HepG2 (cell line): ENCODE measurements around the gene TMEM97. TPM values are rescaled to one million over a fixed set of nuclear protein-coding genes. Genes with fewer than 3 reads are reported as not detected.

Source experiments
- CREB1 ChIP-seq, 2 experiments: fragments of 450-650 bp in 1 of 2; IDR thresholded peaks; 2 replicates each; pipeline ENCODE4 v1.6.1; 2016 to 2017; ENCODE audit warnings: control low read depth in 1 of 2, mild to moderate bottlenecking in 1 of 2, missing compliant biosample characterization in 1 of 2, missing genetic modification characterization in 1 of 2
- CREM ChIP-seq, 2 experiments: sonication (generic) in 1 of 2; formaldehyde crosslinking in 1 of 2; IDR thresholded peaks; 2 replicates each; pipeline versions ENCODE4 v1.4.0 to v1.6.1; 2016 to 2020; ENCODE audit warnings: antibody characterized with exemption in 1 of 2, mild to moderate bottlenecking in 1 of 2, missing genetic modification reagents in 1 of 2
- MED1 ChIP-seq: sonication (generic); formaldehyde crosslinking; IDR thresholded peaks from 2 replicates; pipeline ENCODE4 v1.4.0; 2020; ENCODE audit warnings: missing genetic modification reagents
- MTA3 ChIP-seq: sonication (generic); formaldehyde crosslinking; IDR thresholded peaks from 2 replicates; pipeline ENCODE4 v1.4.0; 2020; ENCODE audit warnings: missing genetic modification reagents
- PHF21A ChIP-seq: sonication (generic); formaldehyde crosslinking; IDR thresholded peaks from 2 replicates; pipeline ENCODE4 v1.5.0; 2020; ENCODE audit warnings: mild to moderate bottlenecking, missing genetic modification reagents
- RNF2 ChIP-seq: fragments of 450-650 bp; conservative IDR thresholded peaks from 2 replicates; pipeline ENCODE4 v1.6.1; 2016; ENCODE audit warnings: low read depth
- SATB2 ChIP-seq: sonication (generic); formaldehyde crosslinking; IDR thresholded peaks from 2 replicates; pipeline ENCODE4 v1.5.0; 2020; ENCODE audit warnings: missing genetic modification reagents
- SIN3B ChIP-seq: fragments of 150-350 bp; IDR thresholded peaks from 2 replicates; pipeline ENCODE4 v1.6.1; 2014; ENCODE audit warnings: low read length
- SKI ChIP-seq: fragments of 450-650 bp; IDR thresholded peaks from one replicate; pipeline ENCODE4 v1.6.1; 2018; ENCODE audit warnings: mild to moderate bottlenecking; ENCODE audit not compliant: partially characterized antibody
- SOX13 ChIP-seq, 3 experiments: fragments of 450-650 bp in 1 of 3; sonication (generic) in 1 of 3; formaldehyde crosslinking in 1 of 3; IDR thresholded peaks in 2 of 3; conservative IDR thresholded peaks in 1 of 3; 2 replicates each; pipeline versions ENCODE4 v1.5.0 to v1.6.1; 2016 to 2020; ENCODE audit warnings: antibody characterized with exemption in 1 of 3, mild to moderate bottlenecking in 1 of 3, missing compliant biosample characterization in 1 of 3, missing genetic modification reagents in 1 of 3, moderate library complexity in 1 of 3
- SRSF9 ChIP-seq: fragments of 200-400 bp; formaldehyde crosslinking; IDR thresholded peaks from 2 replicates; pipeline ENCODE4 v1.6.1; 2018; ENCODE audit warnings: borderline replicate concordance, mild to moderate bottlenecking, low read depth, low read length; ENCODE audit not compliant: insufficient read depth, poor library complexity, severe bottlenecking
- THAP11 ChIP-seq: IDR thresholded peaks from 2 replicates; pipeline ENCODE4 v1.6.1; 2016; ENCODE audit warnings: missing biosample characterization, missing genetic modification reagents
- TOPORS ChIP-seq: sonication (generic); formaldehyde crosslinking; IDR thresholded peaks from 2 replicates; pipeline ENCODE4 v1.8.0; 2023; ENCODE audit warnings: mild to moderate bottlenecking, missing genetic modification reagents
- ZFP36L2 ChIP-seq: sonication (generic); formaldehyde crosslinking; IDR thresholded peaks from 2 replicates; pipeline ENCODE4 v1.4.0; 2020; ENCODE audit warnings: missing genetic modification reagents
- ZNF251 ChIP-seq: sonication (generic); formaldehyde crosslinking; IDR thresholded peaks from 2 replicates; pipeline ENCODE4 v1.9.0; 2021; ENCODE audit warnings: mild to moderate bottlenecking, missing genetic modification reagents
- ZNF264 ChIP-seq: sonication (generic); formaldehyde crosslinking; IDR thresholded peaks from 2 replicates; pipeline ENCODE4 v1.4.0; 2020; ENCODE audit warnings: missing genetic modification reagents
- ZNF616 ChIP-seq: sonication (generic); formaldehyde crosslinking; IDR thresholded peaks from 2 replicates; pipeline ENCODE4 v1.5.0; 2020; ENCODE audit warnings: low read depth, mild to moderate bottlenecking, missing genetic modification reagents
- ZSCAN30 ChIP-seq: sonication (generic); formaldehyde crosslinking; IDR thresholded peaks from 2 replicates; pipeline ENCODE4 v1.5.0; 2020; ENCODE audit warnings: mild to moderate bottlenecking, missing genetic modification reagents
- polyA plus RNA-seq, 8 experiments: library from polyadenylated mRNA; depleted of rRNA in 3 of 8; stranded (reverse) in 7 of 8; unstranded in 1 of 8; fragments of >200 nt; fragmentation: Illumina TruSeq in 4 of 8; extraction: Trizol in 4 of 8; gene quantifications; 2 replicates each; pipeline versions ENCODE4 v1.2.1 to v1.2.3, GENCODE V29; 2011 to 2016; ENCODE audit warnings: low read depth in 4 of 8, missing spikeins in 1 of 8, mixed read lengths in 1 of 8; ENCODE audit not compliant: insufficient read depth in 1 of 8
- total RNA-seq, 5 experiments: library from RNA; depleted of rRNA; stranded (reverse); fragments of >200 nt; fragmentation: Illumina TruSeq; extraction: Trizol; gene quantifications; 2 replicates each; pipeline ENCODE4 v1.2.3, GENCODE V29; 2016; ENCODE audit warnings: low read depth in 1 of 5
- TF ChIP-seq, protein P1 (sequence below): IDR thresholded peaks from 2 replicates; pipeline ENCODE4 v1.6.1; 2012; ENCODE audit warnings: low read length, improper control_type of control experiment
- TF ChIP-seq, protein P2 (sequence below): sonication (generic); formaldehyde crosslinking; IDR thresholded peaks from 2 replicates; pipeline ENCODE4 v1.4.0; 2020; ENCODE audit warnings: missing genetic modification reagents
- TF ChIP-seq, protein P3 (sequence below): sonication (generic); formaldehyde crosslinking; IDR thresholded peaks from 2 replicates; pipeline ENCODE4 v1.5.0; 2020; ENCODE audit warnings: mild to moderate bottlenecking, missing genetic modification reagents, borderline replicate concordance
- TF ChIP-seq, protein P4 (sequence below): IDR thresholded peaks from 2 replicates; pipeline ENCODE4 v1.6.1; 2016; ENCODE audit warnings: missing genetic modification reagents, missing compliant biosample characterization

TMEM97 gene
- total and polyA plus RNA-seq, 2 of the 13 experiments (the other 11 are each of a cell fraction or from before 2014, with no cell fraction given): 69.6 to 137 TPM

DNA sequence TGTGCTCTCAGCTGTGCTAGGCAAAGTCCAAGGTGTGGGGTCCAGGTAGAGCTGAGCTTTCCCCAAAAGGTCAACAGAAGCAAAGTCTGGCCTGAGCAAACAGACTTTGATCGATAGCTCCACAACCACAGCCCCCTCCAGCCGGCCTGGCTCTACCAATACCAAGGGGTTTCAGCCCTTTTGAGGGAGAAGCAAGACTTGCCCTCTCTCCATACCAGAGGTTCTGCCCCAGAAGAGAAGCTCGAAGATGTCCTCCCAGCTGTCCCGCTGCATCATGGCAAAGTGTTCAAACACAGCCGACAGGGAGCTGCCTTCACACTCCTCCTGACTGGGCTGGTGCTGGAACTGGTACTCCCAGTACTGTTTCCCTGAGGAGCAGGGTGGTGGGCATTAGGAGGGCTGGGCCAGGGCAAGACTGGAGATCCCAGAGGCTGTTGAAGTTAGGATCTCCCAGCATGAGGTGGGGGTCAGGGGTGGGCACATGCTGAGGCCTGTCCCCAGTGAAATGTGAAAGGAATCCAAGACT, 49.4 kb downstream of the TMEM97 start (continued):
- TF ChIP-seq SIN3B (no peak), SRSF9 (no peak), TOPORS (no peak), SKI (peak; percentile 89), SATB2 (no peak), MED1 (CRISPR knock-in tag) (peak; percentile 95), RNF2 (no peak), ZFP36L2 (CRISPR knock-in tag) (no peak), MTA3 (CRISPR knock-in tag) (no peak), ZNF264 (peak; percentile 89), CREB1 (IDR thresholded peaks at IDR 0.05) (no peak), CREB1 (CRISPR knock-in tag; IDR thresholded peaks at IDR 0.05) (no peak), PHF21A (CRISPR knock-in tag) (peak; percentile 74; the same call in 1 of the 2 replicates), SOX13 (IDR thresholded peaks at IDR 0.05) (peak; percentile 26; the same call in 1 of the 2 replicates), SOX13 (CRISPR knock-in tag; conservative IDR thresholded peaks at IDR 0.05 in 1 of 2, IDR thresholded peaks at IDR 0.05 in 1 of 2) (peak in 1 of 2 experiments; percentile 84; a peak in 2 of 4 replicates), ZNF616 (CRISPR knock-in tag) (no peak), ZNF251 (CRISPR knock-in tag) (no peak), ZSCAN30 (CRISPR knock-in tag) (peak; percentile 50; the same call in 1 of the 2 replicates), THAP11 (peak; percentile 70), CREM (IDR thresholded peaks at IDR 0.05) (peak; percentile 89), CREM (CRISPR knock-in tag; IDR thresholded peaks at IDR 0.05) (no peak)
- TF ChIP-seq, protein P1, sequence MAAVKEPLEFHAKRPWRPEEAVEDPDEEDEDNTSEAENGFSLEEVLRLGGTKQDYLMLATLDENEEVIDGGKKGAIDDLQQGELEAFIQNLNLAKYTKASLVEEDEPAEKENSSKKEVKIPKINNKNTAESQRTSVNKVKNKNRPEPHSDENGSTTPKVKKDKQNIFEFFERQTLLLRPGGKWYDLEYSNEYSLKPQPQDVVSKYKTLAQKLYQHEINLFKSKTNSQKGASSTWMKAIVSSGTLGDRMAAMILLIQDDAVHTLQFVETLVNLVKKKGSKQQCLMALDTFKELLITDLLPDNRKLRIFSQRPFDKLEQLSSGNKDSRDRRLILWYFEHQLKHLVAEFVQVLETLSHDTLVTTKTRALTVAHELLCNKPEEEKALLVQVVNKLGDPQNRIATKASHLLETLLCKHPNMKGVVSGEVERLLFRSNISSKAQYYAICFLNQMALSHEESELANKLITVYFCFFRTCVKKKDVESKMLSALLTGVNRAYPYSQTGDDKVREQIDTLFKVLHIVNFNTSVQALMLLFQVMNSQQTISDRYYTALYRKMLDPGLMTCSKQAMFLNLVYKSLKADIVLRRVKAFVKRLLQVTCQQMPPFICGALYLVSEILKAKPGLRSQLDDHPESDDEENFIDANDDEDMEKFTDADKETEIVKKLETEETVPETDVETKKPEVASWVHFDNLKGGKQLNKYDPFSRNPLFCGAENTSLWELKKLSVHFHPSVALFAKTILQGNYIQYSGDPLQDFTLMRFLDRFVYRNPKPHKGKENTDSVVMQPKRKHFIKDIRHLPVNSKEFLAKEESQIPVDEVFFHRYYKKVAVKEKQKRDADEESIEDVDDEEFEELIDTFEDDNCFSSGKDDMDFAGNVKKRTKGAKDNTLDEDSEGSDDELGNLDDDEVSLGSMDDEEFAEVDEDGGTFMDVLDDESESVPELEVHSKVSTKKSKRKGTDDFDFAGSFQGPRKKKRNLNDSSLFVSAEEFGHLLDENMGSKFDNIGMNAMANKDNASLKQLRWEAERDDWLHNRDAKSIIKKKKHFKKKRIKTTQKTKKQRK: no peak
- TF ChIP-seq, protein P2, sequence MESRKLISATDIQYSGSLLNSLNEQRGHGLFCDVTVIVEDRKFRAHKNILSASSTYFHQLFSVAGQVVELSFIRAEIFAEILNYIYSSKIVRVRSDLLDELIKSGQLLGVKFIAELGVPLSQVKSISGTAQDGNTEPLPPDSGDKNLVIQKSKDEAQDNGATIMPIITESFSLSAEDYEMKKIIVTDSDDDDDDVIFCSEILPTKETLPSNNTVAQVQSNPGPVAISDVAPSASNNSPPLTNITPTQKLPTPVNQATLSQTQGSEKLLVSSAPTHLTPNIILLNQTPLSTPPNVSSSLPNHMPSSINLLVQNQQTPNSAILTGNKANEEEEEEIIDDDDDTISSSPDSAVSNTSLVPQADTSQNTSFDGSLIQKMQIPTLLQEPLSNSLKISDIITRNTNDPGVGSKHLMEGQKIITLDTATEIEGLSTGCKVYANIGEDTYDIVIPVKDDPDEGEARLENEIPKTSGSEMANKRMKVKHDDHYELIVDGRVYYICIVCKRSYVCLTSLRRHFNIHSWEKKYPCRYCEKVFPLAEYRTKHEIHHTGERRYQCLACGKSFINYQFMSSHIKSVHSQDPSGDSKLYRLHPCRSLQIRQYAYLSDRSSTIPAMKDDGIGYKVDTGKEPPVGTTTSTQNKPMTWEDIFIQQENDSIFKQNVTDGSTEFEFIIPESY (CRISPR knock-in tag): peak; percentile 46; the same call in 1 of the 2 replicates
- TF ChIP-seq, protein P3, sequence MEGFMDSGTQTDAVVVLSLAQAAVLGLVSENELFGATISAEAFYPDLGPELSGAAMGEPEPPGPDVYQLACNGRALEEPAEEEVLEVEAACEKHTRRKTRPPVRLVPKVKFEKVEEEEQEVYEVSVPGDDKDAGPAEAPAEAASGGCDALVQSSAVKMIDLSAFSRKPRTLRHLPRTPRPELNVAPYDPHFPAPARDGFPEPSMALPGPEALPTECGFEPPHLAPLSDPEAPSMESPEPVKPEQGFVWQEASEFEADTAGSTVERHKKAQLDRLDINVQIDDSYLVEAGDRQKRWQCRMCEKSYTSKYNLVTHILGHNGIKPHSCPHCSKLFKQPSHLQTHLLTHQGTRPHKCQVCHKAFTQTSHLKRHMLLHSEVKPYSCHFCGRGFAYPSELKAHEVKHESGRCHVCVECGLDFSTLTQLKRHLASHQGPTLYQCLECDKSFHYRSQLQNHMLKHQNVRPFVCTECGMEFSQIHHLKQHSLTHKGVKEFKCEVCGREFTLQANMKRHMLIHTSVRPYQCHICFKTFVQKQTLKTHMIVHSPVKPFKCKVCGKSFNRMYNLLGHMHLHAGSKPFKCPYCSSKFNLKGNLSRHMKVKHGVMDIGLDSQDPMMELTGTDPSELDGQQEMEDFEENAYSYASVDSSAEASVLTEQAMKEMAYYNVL (CRISPR knock-in tag): peak; percentile 86; the same call in 1 of the 2 replicates
- TF ChIP-seq, protein P4, sequence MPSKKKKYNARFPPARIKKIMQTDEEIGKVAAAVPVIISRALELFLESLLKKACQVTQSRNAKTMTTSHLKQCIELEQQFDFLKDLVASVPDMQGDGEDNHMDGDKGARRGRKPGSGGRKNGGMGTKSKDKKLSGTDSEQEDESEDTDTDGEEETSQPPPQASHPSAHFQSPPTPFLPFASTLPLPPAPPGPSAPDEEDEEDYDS (CRISPR knock-in tag): peak; percentile 65
